SW480 (cell line): ENCODE data around the gene ASXL3.

Experiments
- DNase-seq: peaks from one replicate; pipeline ENCODE4 v3.0.0-alpha.2; 2016; ENCODE audit warnings: low spot score

The ASXL3 gene

DNA sequence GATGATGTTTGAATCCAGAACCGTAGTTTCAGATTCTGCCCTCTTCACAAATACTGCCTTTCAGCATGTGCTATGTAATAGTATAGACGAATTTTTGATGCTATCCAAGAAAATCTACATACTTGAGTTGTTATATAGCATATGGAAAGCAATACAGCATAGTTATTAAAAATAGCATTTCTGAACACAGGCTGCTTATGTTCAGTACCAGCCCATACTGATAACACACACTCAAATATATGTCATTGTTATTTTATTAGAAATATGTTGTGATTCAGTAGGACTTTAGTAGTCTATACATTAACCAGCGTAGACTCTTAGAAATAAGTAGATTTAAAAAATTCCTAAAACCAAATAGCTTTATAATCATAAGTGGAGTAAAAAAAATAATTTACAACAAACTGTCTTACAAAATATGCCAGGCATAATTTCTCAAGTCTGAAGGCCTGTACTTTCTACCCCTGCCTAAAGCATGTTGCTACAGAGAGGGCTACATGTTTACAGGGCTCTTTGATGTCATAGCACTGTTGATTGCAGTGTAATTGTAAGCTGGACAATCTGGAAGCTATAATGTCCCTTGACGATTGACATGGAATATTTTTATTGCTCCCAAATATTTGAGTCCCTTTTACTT is 86.3 kb downstream of the ASXL3 start:
- DNase-seq: no peak

DNA sequence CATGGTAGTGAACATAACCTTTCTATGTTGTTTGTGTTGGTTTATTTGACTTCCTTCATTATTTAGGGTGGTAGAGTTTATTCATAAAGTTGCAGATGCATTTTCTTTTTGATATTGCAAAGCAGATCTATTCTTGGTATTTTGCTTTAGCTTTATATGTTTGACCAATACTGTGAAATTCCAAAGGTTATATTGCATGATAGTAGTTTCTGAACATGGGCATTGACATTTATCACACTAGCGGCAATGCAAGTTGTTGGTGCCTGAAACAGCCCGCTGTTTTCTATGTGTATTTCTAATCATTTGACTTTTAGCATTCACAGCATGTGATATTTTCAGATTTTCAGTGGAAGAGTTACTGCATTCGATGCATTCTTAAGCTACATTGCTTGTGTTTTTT is 87.2 kb downstream of the ASXL3 start:
- DNase-seq: no peak

GRCh38 chr18:33665641-33666040 is 87.6 kb downstream of the ASXL3 start:
- DNase-seq: no peak

DNA sequence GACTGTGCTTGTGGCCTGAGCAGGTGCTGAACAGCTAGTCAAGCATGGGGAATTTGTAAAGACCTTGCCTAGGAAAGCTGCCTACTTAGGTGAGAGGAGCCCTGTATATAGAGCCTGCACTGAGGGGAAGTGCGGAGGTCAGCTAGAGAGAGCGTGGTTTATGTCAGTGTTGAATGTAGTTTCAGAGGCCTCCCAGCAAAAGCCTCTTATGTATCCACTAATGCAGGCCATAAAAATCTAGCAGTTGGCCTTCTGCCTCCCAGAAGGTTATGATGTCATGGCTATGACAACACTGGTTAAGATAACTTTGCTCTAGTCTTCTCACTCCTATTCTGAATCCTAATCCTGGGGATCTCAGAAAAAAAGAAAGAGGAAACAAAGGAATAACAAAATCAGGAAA is 88.9 kb downstream of the ASXL3 start:
- DNase-seq: no peak

DNA sequence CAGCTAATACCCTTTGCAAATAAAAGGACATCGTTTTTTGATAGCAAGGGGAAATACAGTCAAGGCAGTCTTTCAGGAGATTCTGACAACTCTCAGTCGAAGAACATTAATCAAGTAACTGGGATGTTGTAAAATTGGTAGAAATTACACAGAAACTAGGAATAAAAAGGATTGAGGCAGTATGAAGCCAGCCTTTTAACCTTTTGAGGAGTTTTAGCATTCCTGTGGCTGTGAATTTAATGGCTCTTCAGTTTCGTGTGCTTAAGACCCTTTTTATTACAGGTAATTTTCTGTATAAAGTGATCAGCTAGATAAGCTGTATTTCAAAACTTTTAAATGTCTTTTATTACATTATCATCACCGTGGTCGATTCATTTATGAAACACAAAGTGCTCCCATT is 91.6 kb downstream of the ASXL3 start:
- no peak for DNase-seq

GRCh38 chr18:33670029-33670428 is 92.0 kb downstream of the ASXL3 start:
- no peak for DNase-seq

- DNase-seq: no peak
Measured at GRCh38 chr18:33673689-33674088, 95.7 kb downstream of the ASXL3 start.

- DNase-seq: no peak
Measured at GRCh38 chr18:33676593-33676992, 98.6 kb downstream of the ASXL3 start.

DNA sequence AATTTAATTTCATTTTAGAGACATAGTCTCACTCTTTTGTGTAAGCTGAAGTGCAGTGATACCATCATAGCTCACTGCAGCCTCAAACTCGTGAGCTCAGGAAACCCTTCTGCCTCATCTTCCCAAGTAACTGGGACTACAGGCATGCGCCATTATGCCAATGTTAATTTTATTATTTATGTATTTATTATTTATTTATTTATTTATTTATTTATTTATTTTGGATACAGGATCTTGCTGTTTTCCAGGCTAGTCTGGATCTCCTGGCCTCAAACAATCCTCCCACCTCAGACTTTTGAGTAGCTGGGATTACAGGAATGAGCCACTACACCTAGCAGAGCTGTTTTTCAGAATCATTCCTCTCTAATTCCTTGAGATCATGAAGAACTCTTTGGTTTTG is 99.9 kb downstream of the ASXL3 start:
- DNase-seq: no peak

DNA sequence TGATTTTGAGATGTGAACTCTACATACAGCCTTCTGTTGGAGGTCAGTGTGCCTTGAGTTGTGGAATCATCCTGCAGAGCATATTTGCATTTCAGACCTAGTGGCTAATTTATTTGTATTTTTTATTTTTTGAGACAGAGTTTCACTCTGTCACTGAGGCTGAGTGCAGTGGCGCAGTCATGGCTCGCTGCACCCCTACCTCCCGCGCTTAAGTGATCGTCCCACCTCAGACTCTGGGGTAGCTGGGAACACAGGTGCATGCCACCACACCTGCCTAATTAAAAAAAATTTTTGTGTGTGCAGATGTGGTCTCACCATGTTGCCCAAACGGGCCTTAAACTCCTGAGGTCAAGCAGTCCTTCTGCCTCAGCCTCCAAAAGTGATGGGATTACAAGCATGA is 104.4 kb downstream of the ASXL3 start:
- DNase-seq: no peak

DNA sequence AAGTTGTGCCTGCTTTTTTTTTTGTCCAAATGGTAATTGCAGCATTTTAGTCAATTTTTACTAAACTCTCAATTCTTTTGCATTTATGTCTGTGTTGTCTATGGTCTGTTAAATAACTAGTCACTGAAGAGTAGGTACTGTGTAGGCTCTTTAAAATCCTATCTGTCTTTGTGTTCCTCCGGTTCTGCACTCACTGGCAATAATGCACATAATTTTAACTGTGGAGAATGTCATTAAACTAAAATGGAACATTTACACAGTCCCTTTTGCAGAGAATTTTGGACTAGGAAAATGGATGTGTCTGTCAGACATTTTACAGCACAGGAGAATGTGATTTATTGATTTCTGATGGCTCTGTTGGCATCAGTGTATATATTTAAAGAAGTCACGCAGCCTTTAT is 116.6 kb downstream of the ASXL3 start:
- DNase-seq: no peak

- DNase-seq: no peak
Measured at GRCh38 chr18:33696332-33697162, 118.5 kb downstream of the ASXL3 start.

DNA sequence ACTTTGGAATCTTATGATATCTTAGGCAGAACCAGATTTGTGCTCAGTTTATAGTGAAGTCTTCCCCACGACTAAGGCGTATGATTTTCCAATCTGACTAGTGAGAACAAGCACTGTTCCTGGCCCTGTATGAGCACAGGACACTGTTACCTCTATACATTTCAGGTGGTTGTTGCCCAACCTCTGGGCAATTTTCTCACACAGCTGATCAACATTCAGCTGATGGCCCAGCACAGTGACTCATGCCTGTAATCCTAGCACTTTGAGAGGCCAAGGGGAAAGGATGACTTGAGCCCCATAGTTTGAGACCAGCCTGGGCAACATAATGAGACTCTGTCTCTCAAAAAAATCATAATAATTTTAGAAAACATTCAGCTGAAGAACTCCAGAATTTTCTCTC is 119.5 kb downstream of the ASXL3 start:
- no peak for DNase-seq

- DNase-seq: no peak
Measured at GRCh38 chr18:33699372-33699771, 121.4 kb downstream of the ASXL3 start.

GRCh38 chr18:33700513-33700976 is 122.5 kb downstream of the ASXL3 start:
- DNase-seq: no peak

GRCh38 chr18:33702625-33703024 is 124.6 kb downstream of the ASXL3 start:
- no peak for DNase-seq

DNA sequence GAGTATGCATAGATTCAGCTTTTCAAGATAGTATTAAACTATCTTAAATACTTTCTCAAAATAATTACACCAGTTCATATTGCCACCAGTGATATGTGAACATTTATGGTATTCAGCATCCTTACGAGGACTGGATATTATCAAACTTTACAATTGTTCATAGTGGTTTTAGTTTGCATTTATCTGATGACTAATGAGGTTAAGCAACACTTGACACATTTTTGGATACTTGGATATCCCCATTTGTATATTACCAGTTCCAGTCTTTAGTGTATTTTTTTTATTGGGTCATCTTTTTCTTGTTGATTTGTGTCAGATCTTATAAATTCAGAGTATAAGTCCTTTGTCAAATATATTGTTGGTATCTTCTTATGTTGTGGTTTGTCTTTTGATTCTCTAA is 128.4 kb downstream of the ASXL3 start:
- DNase-seq: no peak

DNA sequence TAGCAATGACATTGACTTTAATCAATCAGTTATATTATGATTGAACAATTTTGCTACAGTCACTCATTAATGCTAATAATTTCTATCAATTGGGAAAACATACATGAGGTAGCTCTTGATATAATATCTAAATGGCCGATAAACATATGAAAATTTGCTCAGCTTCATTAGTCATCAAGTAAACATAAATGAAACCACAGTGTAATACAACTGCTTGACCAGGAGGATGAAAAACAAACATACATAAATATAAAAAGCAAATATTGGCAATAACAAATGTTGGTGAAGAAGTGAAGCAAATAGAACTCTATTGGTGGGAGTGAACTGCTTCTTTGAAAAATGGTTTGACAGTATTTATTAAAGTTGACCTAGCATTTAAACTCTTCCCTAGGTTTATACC is 130.9 kb downstream of the ASXL3 start:
- DNase-seq: no peak

DNA sequence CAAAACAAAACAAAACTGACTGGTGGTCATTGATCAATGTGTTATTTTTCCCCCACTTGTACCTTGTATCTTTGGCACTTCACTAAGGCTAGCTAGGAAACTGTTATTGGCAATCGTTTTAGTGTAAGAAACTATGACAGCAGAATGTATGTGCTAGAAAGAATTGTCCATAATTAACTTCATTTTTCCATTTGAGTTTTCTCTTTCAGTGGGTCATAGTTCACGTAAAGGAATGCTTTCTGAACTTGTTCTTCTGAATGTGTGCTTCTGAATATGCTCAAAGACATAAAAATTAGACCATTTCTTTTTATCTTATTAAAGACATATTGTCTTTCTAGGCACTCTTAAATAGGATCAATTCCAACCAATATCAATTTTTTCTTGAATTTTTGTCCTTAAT is 132.2 kb downstream of the ASXL3 start:
- DNase-seq: no peak

DNA sequence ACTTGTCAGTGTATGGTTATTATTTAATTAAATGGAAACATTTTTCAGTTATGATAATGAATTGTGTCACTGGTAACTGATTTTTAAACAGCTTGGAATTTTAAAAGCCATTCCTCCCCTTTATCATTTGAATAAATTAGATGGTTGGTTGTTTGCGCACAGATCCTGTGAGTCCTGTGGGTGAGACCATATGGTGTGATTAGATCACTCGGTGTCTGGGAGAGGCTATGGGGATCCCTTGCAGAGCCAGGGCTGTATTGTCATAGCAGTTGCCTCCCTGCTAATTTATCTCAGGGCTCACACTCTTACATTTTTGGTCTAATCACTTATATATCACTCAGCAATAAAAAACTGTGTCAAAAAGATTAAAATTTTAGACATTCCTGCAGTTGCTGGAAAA is 133.5 kb downstream of the ASXL3 start:
- no peak for DNase-seq

DNA sequence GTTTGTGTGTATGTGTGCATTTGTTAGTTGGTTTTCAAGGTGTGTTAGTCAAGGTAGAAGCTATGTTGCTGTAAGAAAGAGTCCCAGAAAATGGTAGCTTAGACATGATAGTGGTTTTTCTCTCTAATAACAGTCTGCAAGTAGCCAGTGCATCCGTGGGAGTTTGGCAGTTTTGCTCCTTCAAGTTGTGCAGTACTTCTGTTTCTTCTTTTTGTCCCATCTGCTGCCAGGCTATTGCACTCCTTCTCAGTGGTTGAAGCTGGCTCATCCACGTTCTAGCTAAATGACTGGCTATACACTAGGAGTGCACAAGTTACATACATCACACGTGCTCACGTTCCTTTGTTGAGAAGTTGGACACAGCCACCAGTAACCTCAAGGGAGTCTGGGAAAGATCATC is 134.7 kb downstream of the ASXL3 start:
- no peak for DNase-seq

DNA sequence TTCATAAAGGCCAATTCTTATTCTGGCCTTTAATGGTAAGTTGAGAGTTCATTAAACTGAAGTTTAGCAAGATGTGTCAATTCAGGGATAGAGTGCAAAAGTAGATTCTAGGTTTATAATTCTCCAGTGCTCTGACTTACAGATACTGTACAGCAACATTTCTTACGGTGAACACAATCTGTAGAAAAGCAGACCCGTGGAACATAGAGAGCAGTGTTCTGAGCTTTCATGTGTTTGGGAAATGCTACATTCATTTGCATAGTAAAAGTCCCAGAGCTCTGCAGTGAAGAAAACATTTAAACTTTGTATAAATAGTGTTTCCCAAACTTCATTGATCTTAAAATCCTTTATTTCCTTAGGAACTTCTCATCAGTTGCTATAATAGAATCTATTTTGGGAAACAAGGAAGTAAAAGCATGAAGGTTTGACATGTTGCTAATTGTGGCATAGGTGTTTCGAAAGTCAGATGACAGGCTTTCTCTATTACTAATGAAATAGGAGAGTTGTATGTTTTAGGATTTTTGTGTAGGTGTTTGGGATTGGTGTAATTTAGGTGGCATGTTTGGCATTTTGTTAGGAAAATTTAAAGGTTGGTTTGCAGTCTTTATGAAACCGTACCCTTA is 138.2 kb downstream of the ASXL3 start:
- DNase-seq: no peak

DNA sequence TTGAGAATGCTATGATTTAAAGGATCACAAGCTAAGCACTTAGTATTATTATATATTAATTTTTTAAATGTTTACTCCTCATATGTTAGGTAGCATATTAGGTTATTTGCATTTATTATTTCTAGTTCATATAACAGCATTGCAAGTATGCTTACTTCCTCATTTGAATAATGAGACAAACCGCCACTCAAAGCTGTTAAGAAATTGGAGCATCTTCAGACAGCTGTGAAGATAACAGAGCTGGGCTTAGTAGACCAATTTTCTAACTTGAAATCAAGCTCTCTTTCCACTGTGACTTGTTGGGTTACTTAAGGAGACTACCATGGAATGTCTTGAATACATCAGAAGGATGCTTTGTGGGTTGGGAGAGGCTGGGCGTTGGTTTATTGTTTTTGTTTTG is 139.3 kb downstream of the ASXL3 start:
- no peak for DNase-seq
